Mononuclear cell (primary cell): Measurements from ENCODE around the gene MAP1LC3A. TPM values are rescaled to one million over a fixed set of nuclear protein-coding genes. Genes with fewer than 3 reads are reported as not detected.
A peak's percentile ranks its signal among the peaks of the same experiment; 100 is the strongest.

Experiments
- H3K27me3 ChIP-seq: 2 replicates; pipeline ENCODE4 v1.6.0; 2011; ENCODE audit warnings: low read length, control low read depth; ENCODE audit not compliant: insufficient read depth
- H3K4me1 ChIP-seq: 2 replicates; pipeline ENCODE4 v1.5.1; 2011; ENCODE audit warnings: mild to moderate bottlenecking, low read length, control low read depth; ENCODE audit not compliant: insufficient read depth
- H3K4me3 ChIP-seq: 2 replicates; pipeline ENCODE4 v1.5.1; 2011; ENCODE audit warnings: mild to moderate bottlenecking, low read length, moderate library complexity
- H3K9me3 ChIP-seq: 2 replicates; pipeline ENCODE4 v1.5.1; 2011; ENCODE audit warnings: low read depth, mild to moderate bottlenecking, control low read depth, low read length
- total RNA-seq: library from RNA; depleted of rRNA; stranded (reverse); fragments of >200 nt; gene quantifications from one replicate; pipeline ENCODE4 v1.2.3, GENCODE V29; 2012

The MAP1LC3A gene
- total RNA-seq, 1 donor: 3.4 TPM

- Histone ChIP-seq H3K27me3 (no peaks in the 10 kb centered on the region), H3K4me3 (no peak overlapping the region), H3K9me3 (no peaks in the 10 kb centered on the region)
These were observed 5.1 kb upstream of the MAP1LC3A start for GRCh38 chr20:34553366-34553867.

DNA sequence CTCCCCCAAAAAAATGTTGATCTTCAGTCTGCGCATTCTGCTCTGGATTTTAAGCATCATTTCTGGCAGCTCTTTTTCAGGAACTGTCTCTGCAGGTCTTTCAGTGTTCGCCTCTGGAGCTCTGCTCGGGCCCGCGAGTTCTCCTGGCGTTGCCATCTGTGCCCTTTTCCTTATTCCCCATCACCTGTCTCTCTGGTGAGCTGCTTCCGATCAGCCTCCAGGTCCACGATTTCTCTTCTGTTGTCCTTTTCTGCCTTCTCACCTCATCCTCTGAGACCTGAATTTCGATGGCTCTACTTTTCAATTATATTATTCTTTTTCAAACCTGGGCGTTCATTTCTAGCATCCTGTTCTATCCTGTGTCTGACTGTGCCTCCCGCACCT is 590 bp upstream of the MAP1LC3A start:
- Histone ChIP-seq H3K4me3 (peak overlapping the region; percentile 61), H3K4me1 (peaks cover 9% of the 10 kb centered on the region), H3K27me3 (no peaks in the 10 kb centered on the region), H3K9me3 (no peaks in the 10 kb centered on the region)

More at GRCh38 chr20:34553366-34553867, 5.1 kb upstream of the MAP1LC3A start:
- H3K4me1 ChIP-seq: peaks cover 9% of the 10 kb centered on the region

- H3K27me3 ChIP-seq: no peaks in the 10 kb centered on the region
- H3K4me3 ChIP-seq: no peak overlapping the region
- no peaks in the 10 kb centered on the region for H3K9me3 ChIP-seq
- H3K4me1 ChIP-seq: peaks cover 9% of the 10 kb centered on the region
These were observed 1.0 kb downstream of the MAP1LC3A start for GRCh38 chr20:34559311-34560140.

DNA sequence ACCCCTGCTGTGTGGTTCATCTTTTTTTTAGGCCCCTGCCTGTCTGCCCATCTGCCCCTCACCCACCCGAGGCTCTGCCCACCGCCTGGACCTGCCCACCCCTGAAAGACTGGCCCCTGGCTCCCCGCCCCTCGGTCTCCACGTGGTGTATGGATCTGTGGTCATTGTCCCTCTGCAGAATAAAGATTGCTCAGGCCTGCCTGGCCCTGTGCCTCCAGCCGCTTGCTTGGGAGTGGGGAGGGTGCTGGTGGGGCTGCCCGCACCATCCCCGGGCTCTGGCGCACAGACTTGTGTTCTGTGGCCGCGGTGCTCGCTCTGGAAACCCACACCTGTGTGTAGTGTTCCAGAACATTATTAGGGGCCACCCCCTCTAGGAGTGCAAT is 1.6 kb downstream of the MAP1LC3A start:
- H3K4me3 ChIP-seq: no peak overlapping the region
- H3K9me3 ChIP-seq: no peaks in the 10 kb centered on the region
- peaks cover 9% of the 10 kb centered on the region for H3K4me1 ChIP-seq
- H3K27me3 ChIP-seq: no peaks in the 10 kb centered on the region

DNA sequence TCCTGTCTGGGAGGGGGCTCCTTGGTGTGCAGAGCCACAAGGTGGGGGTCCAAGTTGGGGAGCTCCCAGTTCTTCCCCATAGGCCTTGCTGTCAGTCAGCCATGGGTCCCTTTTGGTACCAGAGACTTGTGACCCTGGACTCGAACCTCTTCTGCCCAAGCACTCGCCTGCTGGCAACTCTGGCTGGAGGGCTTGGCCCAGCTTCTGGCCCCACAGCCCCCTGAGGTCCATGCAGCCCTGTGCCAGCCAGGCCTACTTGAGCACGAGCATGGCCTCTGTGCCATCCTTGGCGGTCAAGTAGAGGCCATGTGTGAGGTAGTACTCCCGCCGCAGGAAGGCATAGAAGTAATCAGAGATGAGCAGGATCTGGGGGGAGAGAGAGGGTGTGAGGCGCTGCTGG is 2.1 kb downstream of the MAP1LC3A start:
- Histone ChIP-seq H3K27me3 (no peaks in the 10 kb centered on the region), H3K4me1 (peaks cover 9% of the 10 kb centered on the region), H3K9me3 (no peaks in the 10 kb centered on the region), H3K4me3 (no peak overlapping the region)

DNA sequence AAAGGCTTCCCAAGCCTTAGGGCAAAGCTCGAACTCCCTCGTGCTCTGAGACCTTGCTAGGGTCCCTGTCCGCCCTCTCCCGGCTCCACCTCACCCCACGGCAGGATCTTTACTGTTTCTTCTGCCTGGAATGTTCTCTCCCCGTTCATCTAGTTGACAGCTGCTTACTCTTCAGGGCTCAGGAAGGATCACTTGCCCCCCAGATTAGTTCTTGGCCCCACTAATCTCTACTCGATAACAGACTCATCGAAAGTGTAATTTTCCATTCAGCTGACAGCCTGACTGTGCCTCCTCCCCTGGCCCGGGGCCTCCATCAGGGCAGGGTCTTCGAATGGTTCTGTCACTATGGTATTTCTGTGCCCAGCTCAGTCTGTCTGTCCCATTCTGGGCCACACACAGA is 3.1 kb downstream of the MAP1LC3A start:
- Histone ChIP-seq H3K9me3 (no peaks in the 10 kb centered on the region), H3K4me1 (peaks cover 9% of the 10 kb centered on the region), H3K27me3 (no peaks in the 10 kb centered on the region), H3K4me3 (no peak overlapping the region)

DNA sequence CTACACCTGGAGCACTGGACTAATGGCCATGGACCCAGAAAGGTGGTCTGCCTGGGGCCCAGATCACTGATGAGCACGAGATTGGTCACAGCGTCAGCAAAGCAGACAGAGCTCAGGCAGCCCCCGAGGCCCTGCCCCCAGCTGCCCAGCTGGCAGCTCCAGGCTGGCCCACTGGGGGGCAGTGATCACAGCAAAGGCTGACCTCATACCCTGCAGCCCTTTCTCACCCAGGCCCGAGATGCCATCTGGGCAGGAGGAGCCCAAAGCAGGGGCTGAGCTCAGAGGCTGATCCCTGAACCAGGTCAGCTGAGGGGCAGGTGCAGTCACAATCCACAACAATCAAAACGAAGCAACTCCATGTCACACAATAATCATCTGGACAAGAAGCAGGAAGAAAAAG is 4.1 kb downstream of the MAP1LC3A start:
- Histone ChIP-seq H3K9me3 (no peaks in the 10 kb centered on the region), H3K4me3 (no peak overlapping the region), H3K27me3 (no peaks in the 10 kb centered on the region), H3K4me1 (peaks cover 6% of the 10 kb centered on the region)

GRCh38 chr20:34564833-34565232 is 6.3 kb downstream of the MAP1LC3A start:
- Histone ChIP-seq H3K4me3 (no peak overlapping the region), H3K4me1 (no peaks in the 10 kb centered on the region), H3K9me3 (no peaks in the 10 kb centered on the region), H3K27me3 (no peaks in the 10 kb centered on the region)

DNA sequence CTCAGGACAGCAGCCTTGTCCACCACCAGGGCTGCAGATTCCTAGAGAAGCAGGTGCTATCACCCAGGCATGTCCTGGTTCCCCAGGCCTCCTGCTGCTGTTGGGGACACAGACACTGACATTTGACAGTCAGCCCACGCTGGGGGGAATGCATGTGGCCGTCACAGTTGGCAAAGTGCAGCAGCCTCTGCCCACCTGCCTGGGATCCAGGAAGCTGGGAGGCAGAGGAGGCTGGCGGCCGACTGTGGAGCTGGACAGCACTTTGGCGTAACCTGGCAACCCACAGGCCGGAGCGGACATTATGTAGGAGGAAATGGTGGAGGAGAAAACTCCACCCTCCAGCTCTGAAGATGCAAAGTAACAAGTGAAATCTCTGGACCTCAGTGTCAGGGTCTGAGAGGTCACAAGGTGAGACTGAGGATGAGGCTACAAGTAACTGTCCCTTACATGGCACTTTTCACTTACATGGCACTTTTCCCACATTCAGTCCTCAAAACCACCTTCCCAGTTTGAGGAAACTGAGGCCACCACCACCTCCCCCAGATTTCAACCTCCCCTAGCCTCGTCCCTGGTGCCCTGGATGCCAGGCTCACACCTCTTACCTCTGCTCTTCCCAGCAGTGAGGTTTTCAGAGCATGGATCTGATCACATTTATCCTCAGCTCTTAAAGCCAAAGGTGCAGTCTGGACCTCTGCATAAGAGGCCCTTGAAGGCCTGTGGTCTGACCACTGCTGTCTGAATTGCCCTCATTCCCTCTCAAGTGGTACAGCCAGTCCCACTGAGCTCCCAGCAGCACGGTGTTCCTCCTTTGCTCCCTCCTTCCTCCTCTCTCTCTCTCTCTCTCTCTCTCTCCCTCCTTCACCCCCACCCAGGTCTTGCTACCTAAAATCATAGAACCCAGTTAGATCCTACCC is 8.7 kb downstream of the MAP1LC3A start:
- Histone ChIP-seq H3K27me3 (no peaks in the 10 kb centered on the region), H3K4me1 (peaks cover 8% of the 10 kb centered on the region), H3K4me3 (no peak overlapping the region), H3K9me3 (no peaks in the 10 kb centered on the region)

GRCh38 chr20:34567892-34568865 is 9.7 kb downstream of the MAP1LC3A start:
- H3K4me1 ChIP-seq: peaks cover 8% of the 10 kb centered on the region
- no peaks in the 10 kb centered on the region for H3K9me3 ChIP-seq
- H3K4me3 ChIP-seq: no peak overlapping the region
- no peaks in the 10 kb centered on the region for H3K27me3 ChIP-seq

GRCh38 chr20:34569598-34569997 is 11.1 kb downstream of the MAP1LC3A start:
- Histone ChIP-seq H3K27me3 (no peaks in the 10 kb centered on the region), H3K9me3 (no peaks in the 10 kb centered on the region), H3K4me1 (peaks cover 8% of the 10 kb centered on the region), H3K4me3 (no peak overlapping the region)

- H3K4me3 ChIP-seq: no peak overlapping the region
- peaks cover 8% of the 10 kb centered on the region for H3K4me1 ChIP-seq
- H3K9me3 ChIP-seq: no peaks in the 10 kb centered on the region
- no peaks in the 10 kb centered on the region for H3K27me3 ChIP-seq
These were observed 12.4 kb downstream of the MAP1LC3A start for GRCh38 chr20:34570859-34571306.

GRCh38 chr20:34571753-34572152 is 13.2 kb downstream of the MAP1LC3A start:
- H3K4me1 ChIP-seq: peaks cover 8% of the 10 kb centered on the region
- H3K9me3 ChIP-seq: no peaks in the 10 kb centered on the region
- H3K4me3 ChIP-seq: no peak overlapping the region
- no peaks in the 10 kb centered on the region for H3K27me3 ChIP-seq

- Histone ChIP-seq H3K4me3 (no peak overlapping the region), H3K4me1 (peaks cover 13% of the 10 kb centered on the region), H3K9me3 (no peaks in the 10 kb centered on the region), H3K27me3 (no peaks in the 10 kb centered on the region)
These were observed 15.2 kb downstream of the MAP1LC3A start for GRCh38 chr20:34573541-34574300.
